CD4-positive, alpha-beta T cell (primary cell): ENCODE results near the gene PPCDC. TPM values are rescaled to one million over a fixed set of nuclear protein-coding genes. Genes with fewer than 3 reads are reported as not detected.

ENCODE experiments used
- ATAC-seq: fragments of 200-7000 bp; cut with Tn5 transposase; one replicate; pipeline ENCODE4 v1.10.0; 2022; ENCODE audit warnings: mild to moderate bottlenecking; ENCODE audit not compliant: poor library complexity
- CTCF ChIA-PET: fragments of 350-600 bp; sonication (Branson Sonifier 250); formaldehyde crosslinking; loops from one replicate; lab custom pipeline; 2021; ENCODE audit warnings: antibody characterized with exemption, inconsistent platforms; lab: Charles Lee
- POLR2A ChIA-PET: fragments of 350-600 bp; sonication (Branson Sonifier 250); formaldehyde crosslinking; loops from one replicate; lab custom pipeline; 2021; ENCODE audit warnings: antibody characterized with exemption, inconsistent platforms; lab: Charles Lee
- DNase-seq, 14 experiments: peaks; one replicate each; pipeline ENCODE4 v3.0.0-alpha.2; 2013 to 2020; ENCODE audit warnings: mixed read lengths in 2 of 14
- H3K27ac ChIP-seq, 2 donors: one replicate each; pipeline versions ENCODE4 v1.5.1 to v1.7.0; 2013; ENCODE audit warnings: low read length in 2 of 2, low read depth in 1 of 2, mild to moderate bottlenecking in 1 of 2
- H3K27me3 ChIP-seq, 2 experiments: 1 replicate in 1 of 2; 2 replicates in 1 of 2; pipeline versions ENCODE4 v1.6.1 to v1.7.0; 2013; ENCODE audit warnings: low read length in 2 of 2, control low read depth in 1 of 2, mild to moderate bottlenecking in 1 of 2, moderate library complexity in 1 of 2; ENCODE audit not compliant: insufficient read depth in 2 of 2, control insufficient read depth in 1 of 2
- H3K36me3 ChIP-seq: one replicate; pipeline ENCODE4 v1.6.1; 2013; ENCODE audit warnings: low read length, control low read depth; ENCODE audit not compliant: insufficient read depth
- H3K4me1 ChIP-seq: one replicate; pipeline ENCODE4 v1.6.1; 2013; ENCODE audit warnings: low read length, control low read depth; ENCODE audit not compliant: insufficient read depth
- H3K4me3 ChIP-seq: one replicate; pipeline ENCODE4 v1.5.1; 2013; ENCODE audit warnings: mild to moderate bottlenecking, low read length, moderate library complexity
- H3K9me3 ChIP-seq, 2 experiments: 1 replicate in 1 of 2; 2 replicates in 1 of 2; pipeline versions ENCODE4 v1.6.1 to v1.7.0; 2013; ENCODE audit warnings: low read length in 2 of 2, mild to moderate bottlenecking in 2 of 2, control low read depth in 1 of 2, moderate library complexity in 1 of 2; ENCODE audit not compliant: control insufficient read depth in 1 of 2, insufficient read depth in 1 of 2
- H3K27ac Mint-ChIP-seq: one replicate; pipeline ENCODE4 v1.8.0; 2020; ENCODE audit warnings: mixed read lengths
- H3K27me3 Mint-ChIP-seq: one replicate; pipeline ENCODE4 v1.8.0; 2021; ENCODE audit warnings: mixed read lengths
- H3K36me3 Mint-ChIP-seq: one replicate; pipeline ENCODE4 v1.8.0; 2021; ENCODE audit warnings: low read depth, mixed read lengths
- H3K4me1 Mint-ChIP-seq: one replicate; pipeline ENCODE4 v1.8.0; 2021; ENCODE audit warnings: low read depth, mixed read lengths
- H3K4me3 Mint-ChIP-seq: one replicate; pipeline ENCODE4 v1.8.0; 2020; ENCODE audit warnings: mild to moderate bottlenecking, mixed read lengths
- H3K9me3 Mint-ChIP-seq: one replicate; pipeline ENCODE4 v1.8.0; 2020; ENCODE audit warnings: mixed read lengths
- CTCF ChIP-seq: fragments of 200-600 bp; IDR thresholded peaks from one replicate; pipeline ENCODE4 v1.8.0; 2022; ENCODE audit warnings: antibody characterized with exemption, mild to moderate bottlenecking
- intact Hi-C, 2 experiments: fragments of 100-400 bp; cut with DNase I in 1 of 2; cut with micrococcal nuclease in 1 of 2; formaldehyde crosslinking; loops; one replicate each; pipeline versions ENCODE4 v1.15.1 to v1.9.0; 2023 to 2025; cut with DNase I, micrococcal nuclease
- total RNA-seq, 174 experiments: library from RNA in 2 of 174; stranded (reverse) in 2 of 174; gene quantifications; one replicate each; pipeline ENCODE4 v1.2.3 and lab custom pipeline; 2021 to 2026

The PPCDC gene
- total RNA-seq, 2 experiments from 2014 or later: 5.5 to 5.8 TPM

GRCh38 chr15:75049392-75049791 is 26.0 kb downstream of the PPCDC start:
- TF ChIP-seq CTCF: no peak
- Histone ChIP-seq H3K9me3 (no peaks in the 10 kb centered on the region), H3K4me3 (no peak overlapping the region), H3K36me3 (peaks cover 29% of the 10 kb centered on the region), H3K27me3 (no peaks in the 10 kb centered on the region), H3K27ac (no peak overlapping the region), H3K4me1 (peaks cover 31% of the 10 kb centered on the region)
- Mint-ChIP-seq H3K27ac (no peak overlapping the region), H3K4me1 (peaks cover 6% of the 10 kb centered on the region), H3K9me3 (no peaks in the 10 kb centered on the region), H3K36me3 (peaks cover 10% of the 10 kb centered on the region), H3K4me3 (no peak overlapping the region), H3K27me3 (no peaks in the 10 kb centered on the region)
- DNase-seq (no peak), ATAC-seq (no peak)
- intact Hi-C loops: no loop called here
- CTCF ChIA-PET: no interaction called here
- POLR2A ChIA-PET: no interaction called here

- POLR2A ChIA-PET: no interaction called here
- H3K9me3 ChIP-seq: no peaks in the 10 kb centered on the region
- ATAC-seq (no peak), DNase-seq (no peak)
- peaks cover 2% of the 10 kb centered on the region for H3K36me3 Mint-ChIP-seq
- no peaks in the 10 kb centered on the region for H3K27me3 ChIP-seq
- H3K4me1 ChIP-seq: peaks cover 23% of the 10 kb centered on the region
- no peaks in the 10 kb centered on the region for H3K9me3 Mint-ChIP-seq
- H3K36me3 ChIP-seq: peaks cover 23% of the 10 kb centered on the region
- intact Hi-C loops: no loop called here
- CTCF ChIA-PET: no interaction called here
- no peak overlapping the region for H3K4me3 ChIP-seq
- H3K27ac ChIP-seq: no peak overlapping the region
- H3K4me1 Mint-ChIP-seq: peaks cover 3% of the 10 kb centered on the region
- TF ChIP-seq CTCF: no peak
- H3K27me3 Mint-ChIP-seq: no peaks in the 10 kb centered on the region
- H3K27ac Mint-ChIP-seq: no peak overlapping the region
- H3K4me3 Mint-ChIP-seq: no peak overlapping the region
Observed at GRCh38 chr15:75050283-75050682, 26.9 kb downstream of the PPCDC start.

GRCh38 chr15:75051191-75051608 is 27.8 kb downstream of the PPCDC start:
- no peak for ATAC-seq
- peaks cover 22% of the 10 kb centered on the region for H3K36me3 ChIP-seq
- no peak overlapping the region for H3K27ac Mint-ChIP-seq
- no peak overlapping the region for H3K4me3 Mint-ChIP-seq
- H3K4me1 Mint-ChIP-seq: no peaks in the 10 kb centered on the region
- no peaks in the 10 kb centered on the region for H3K27me3 ChIP-seq
- H3K9me3 Mint-ChIP-seq: no peaks in the 10 kb centered on the region
- ChIA-PET CTCF (no interaction called here), POLR2A (no interaction called here)
- H3K9me3 ChIP-seq: no peaks in the 10 kb centered on the region
- TF ChIP-seq CTCF: no peak
- H3K4me1 ChIP-seq: peaks cover 15% of the 10 kb centered on the region
- H3K27ac ChIP-seq: no peak overlapping the region
- intact Hi-C loops: no loop called here
- no peak for DNase-seq
- H3K36me3 Mint-ChIP-seq: no peaks in the 10 kb centered on the region
- no peak overlapping the region for H3K4me3 ChIP-seq
- no peaks in the 10 kb centered on the region for H3K27me3 Mint-ChIP-seq
